ENCODE data around the gene SLC2A4RG. TPM values are rescaled to one million over a fixed set of nuclear protein-coding genes. Genes with fewer than 3 reads are reported as not detected.

The SLC2A4RG gene
- total RNA-seq, 1 experiment from 2014 or later, result 105 TPM

GRCh38 chr20:63772781-63773518 lies 33.4 kb downstream of the SLC2A4RG start:
- Mint-ChIP-seq H3K4me3 (ENCODE audit: unreplicated experiment) (no peak overlapping the region), H3K27ac (ENCODE audit: low read depth, unreplicated experiment) (no peak overlapping the region), H3K9me3 (ENCODE audit: unreplicated experiment) (no peaks in the 10 kb centered on the region), H3K4me1 (ENCODE audit: insufficient read depth, unreplicated experiment) (peaks cover 6% of the 10 kb centered on the region), H3K27me3 (ENCODE audit: insufficient read depth, unreplicated experiment) (no peaks in the 10 kb centered on the region), H3K36me3 (ENCODE audit: insufficient read depth, unreplicated experiment) (no peaks in the 10 kb centered on the region)
- TF ChIP-seq, protein P1, sequence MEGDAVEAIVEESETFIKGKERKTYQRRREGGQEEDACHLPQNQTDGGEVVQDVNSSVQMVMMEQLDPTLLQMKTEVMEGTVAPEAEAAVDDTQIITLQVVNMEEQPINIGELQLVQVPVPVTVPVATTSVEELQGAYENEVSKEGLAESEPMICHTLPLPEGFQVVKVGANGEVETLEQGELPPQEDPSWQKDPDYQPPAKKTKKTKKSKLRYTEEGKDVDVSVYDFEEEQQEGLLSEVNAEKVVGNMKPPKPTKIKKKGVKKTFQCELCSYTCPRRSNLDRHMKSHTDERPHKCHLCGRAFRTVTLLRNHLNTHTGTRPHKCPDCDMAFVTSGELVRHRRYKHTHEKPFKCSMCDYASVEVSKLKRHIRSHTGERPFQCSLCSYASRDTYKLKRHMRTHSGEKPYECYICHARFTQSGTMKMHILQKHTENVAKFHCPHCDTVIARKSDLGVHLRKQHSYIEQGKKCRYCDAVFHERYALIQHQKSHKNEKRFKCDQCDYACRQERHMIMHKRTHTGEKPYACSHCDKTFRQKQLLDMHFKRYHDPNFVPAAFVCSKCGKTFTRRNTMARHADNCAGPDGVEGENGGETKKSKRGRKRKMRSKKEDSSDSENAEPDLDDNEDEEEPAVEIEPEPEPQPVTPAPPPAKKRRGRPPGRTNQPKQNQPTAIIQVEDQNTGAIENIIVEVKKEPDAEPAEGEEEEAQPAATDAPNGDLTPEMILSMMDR (IDR thresholded peaks at IDR 0.05; ENCODE audit: unreplicated experiment), result no peak
- DNase-seq (ENCODE audit: unreplicated experiment), result peak; percentile 36
- CTCF ChIA-PET, result interaction anchor here (0.7 to 4.8 kb wide), 3 partner anchors 13 to 23 kb away, joined by 3 to 33 read pairs (median 4); no protein-coding TSS in a partner anchor
- intact Hi-C loops (cut with micrococcal nuclease), result no loop called here
- BruUV-seq (replicated peaks), result no TSS peak
- POLR2A ChIA-PET, result interaction anchor here (0.9 kb wide), 2 partner anchors 24 to 92 kb away, joined by 3 to 5 read pairs; partner anchors contain the start of gene TPD52L2

DNA sequence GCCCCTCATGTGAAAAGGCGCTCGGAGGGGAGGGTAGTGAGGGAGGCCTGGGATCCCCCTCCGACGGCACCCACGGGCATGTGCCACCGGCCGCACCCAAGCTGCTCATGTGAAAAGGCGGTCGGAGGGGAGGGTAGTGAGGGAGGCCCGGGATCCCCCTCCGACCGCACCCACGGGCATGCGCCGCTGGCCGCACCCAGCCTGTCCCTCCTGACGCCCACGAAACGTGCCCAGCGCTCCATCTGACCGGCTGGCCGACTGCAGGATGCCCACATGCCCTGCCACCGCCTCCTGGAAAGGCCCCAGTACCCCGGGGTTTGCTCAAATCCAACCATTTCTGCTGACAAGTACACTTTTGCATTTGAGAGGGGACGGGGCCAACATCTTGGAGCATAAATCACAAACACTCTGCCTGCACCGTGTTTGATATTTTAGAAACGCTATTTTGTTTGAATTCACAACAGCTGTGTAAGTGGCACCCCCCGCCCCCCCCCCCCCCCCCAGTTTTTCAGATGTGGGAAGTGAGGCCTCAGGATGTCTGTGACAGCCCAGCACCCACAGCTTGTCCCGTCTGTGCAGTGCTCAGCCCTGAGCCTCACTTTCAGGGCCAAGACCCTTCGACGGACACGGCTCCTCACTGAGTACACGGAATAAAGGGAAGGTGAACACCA lies 34.1 kb downstream of the SLC2A4RG start:
- H3K9me3 Mint-ChIP-seq (ENCODE audit: unreplicated experiment), result no peaks in the 10 kb centered on the region
- ChIA-PET POLR2A (no interaction called here), CTCF (interaction anchor here (0.6 to 4.8 kb wide), 4 partner anchors 12 to 102 kb away, joined by 3 to 33 read pairs (median 4); no protein-coding TSS in a partner anchor)
- no peak for DNase-seq (ENCODE audit: unreplicated experiment)
- H3K27ac Mint-ChIP-seq (ENCODE audit: low read depth, unreplicated experiment), result no peak overlapping the region
- no TSS peak for BruUV-seq (replicated peaks)
- intact Hi-C loops (cut with micrococcal nuclease), result no loop called here
- no peaks in the 10 kb centered on the region for H3K27me3 Mint-ChIP-seq (ENCODE audit: insufficient read depth, unreplicated experiment)
- TF ChIP-seq, protein P1 (IDR thresholded peaks at IDR 0.05; ENCODE audit: unreplicated experiment), result no peak
- no peak overlapping the region for H3K4me3 Mint-ChIP-seq (ENCODE audit: unreplicated experiment)
- no peaks in the 10 kb centered on the region for H3K36me3 Mint-ChIP-seq (ENCODE audit: insufficient read depth, unreplicated experiment)
- H3K4me1 Mint-ChIP-seq (ENCODE audit: insufficient read depth, unreplicated experiment), result peaks cover 9% of the 10 kb centered on the region

GRCh38 chr20:63774306-63774705 lies 34.7 kb downstream of the SLC2A4RG start:
- TF ChIP-seq, protein P1 (IDR thresholded peaks at IDR 0.05; ENCODE audit: unreplicated experiment), result no peak
- H3K4me3 Mint-ChIP-seq (ENCODE audit: unreplicated experiment), result no peak overlapping the region
- intact Hi-C loops (cut with micrococcal nuclease), result no loop called here
- H3K27me3 Mint-ChIP-seq (ENCODE audit: insufficient read depth, unreplicated experiment), result no peaks in the 10 kb centered on the region
- BruUV-seq (replicated peaks), result no TSS peak
- CTCF ChIA-PET, result interaction anchor here (0.6 to 4.8 kb wide), 7 partner anchors 8 to 229 kb away, joined by 3 to 33 read pairs (median 3); partner anchors contain the start of gene TPD52L2
- H3K4me1 Mint-ChIP-seq (ENCODE audit: insufficient read depth, unreplicated experiment), result peaks cover 9% of the 10 kb centered on the region
- no peaks in the 10 kb centered on the region for H3K9me3 Mint-ChIP-seq (ENCODE audit: unreplicated experiment)
- no peak overlapping the region for H3K27ac Mint-ChIP-seq (ENCODE audit: low read depth, unreplicated experiment)
- no peak for DNase-seq (ENCODE audit: unreplicated experiment)
- H3K36me3 Mint-ChIP-seq (ENCODE audit: insufficient read depth, unreplicated experiment), result no peaks in the 10 kb centered on the region
- POLR2A ChIA-PET, result no interaction called here
